T-cell (primary cell): ENCODE data around the gene AFDN. TPM values are rescaled to one million over a fixed set of nuclear protein-coding genes. Genes with fewer than 3 reads are reported as not detected.

ENCODE experiments used
- ATAC-seq, 4 experiments: fragments of 200-7000 bp in 3 of 4; fragments of 150-1000 bp in 1 of 4; cut with Tn5 transposase; replicated peaks in 1 of 4; 1 replicate in 3 of 4; 2 replicates in 1 of 4; pipeline ENCODE4 v1.10.0; 2021; ENCODE audit warnings: moderate library complexity in 3 of 4, mild to moderate bottlenecking in 2 of 4, moderate number of reproducible peaks in 1 of 4
- CTCF ChIA-PET, 2 donors: fragments of 300-600 bp; sonication (Branson Sonifier 250); formaldehyde crosslinking; loops; one replicate each; lab custom pipeline; 2022; ENCODE audit warnings: antibody characterized with exemption in 2 of 2; lab: Charles Lee
- POLR2A ChIA-PET, 2 donors: fragments of 300-600 bp; sonication (Branson Sonifier 250); formaldehyde crosslinking; loops; one replicate each; lab custom pipeline; 2022; ENCODE audit warnings: antibody characterized with exemption in 2 of 2; lab: Charles Lee
- DNase-seq, 35 experiments: peaks; one replicate each; pipeline versions ENCODE4 v3.0.0 to v3.0.0-alpha.2; 2013 to 2023
- H3K27ac ChIP-seq: one replicate; pipeline ENCODE4 v1.5.1; 2013; ENCODE audit warnings: low read length
- H3K27me3 ChIP-seq, 2 experiments: replicated peaks in 1 of 2; 1 replicate in 1 of 2; 2 replicates in 1 of 2; pipeline versions ENCODE4 v1.6.1 to v1.7.0; 2013; ENCODE audit warnings: low read length in 1 of 2, mixed read lengths in 1 of 2; ENCODE audit not compliant: control insufficient read depth in 2 of 2, insufficient read depth in 2 of 2; ENCODE audit errors: extremely low read depth in 1 of 2
- H3K36me3 ChIP-seq, 2 donors: 1 replicate in 1 of 2; 2 replicates in 1 of 2; pipeline versions ENCODE4 v1.6.1 to v1.7.0; 2013; ENCODE audit warnings: low read length in 1 of 2; ENCODE audit not compliant: control insufficient read depth in 2 of 2, insufficient read depth in 1 of 2; ENCODE audit errors: extremely low read depth in 1 of 2
- H3K4me1 ChIP-seq, 2 experiments: 1 replicate in 1 of 2; 2 replicates in 1 of 2; pipeline versions ENCODE4 v1.6.1 to v1.7.0; 2013; ENCODE audit warnings: low read length in 2 of 2, mixed read lengths in 1 of 2; ENCODE audit not compliant: insufficient read depth in 2 of 2, control insufficient read depth in 1 of 2; ENCODE audit errors: extremely low read depth in 1 of 2
- H3K4me3 ChIP-seq, 2 donors: 1 replicate in 1 of 2; 2 replicates in 1 of 2; pipeline versions ENCODE4 v1.5.1 to v1.7.0; 2013; ENCODE audit warnings: mild to moderate bottlenecking in 2 of 2, low read length in 1 of 2, moderate library complexity in 1 of 2; ENCODE audit not compliant: control insufficient read depth in 1 of 2; ENCODE audit errors: extremely low read depth in 1 of 2
- H3K9me3 ChIP-seq: 2 replicates; pipeline ENCODE4 v1.7.0; 2013
- H3K27ac Mint-ChIP-seq, 2 donors: one replicate each; pipeline ENCODE4 v1.8.0; 2020 to 2021; ENCODE audit warnings: mild to moderate bottlenecking in 2 of 2, mixed read lengths in 2 of 2
- H3K27me3 Mint-ChIP-seq, 2 donors: one replicate each; pipeline ENCODE4 v1.8.0; 2021 to 2022; ENCODE audit warnings: mixed read lengths in 2 of 2
- H3K36me3 Mint-ChIP-seq: one replicate; pipeline ENCODE4 v1.8.0; 2021; ENCODE audit warnings: mixed read lengths
- H3K4me1 Mint-ChIP-seq, 3 donors: one replicate each; pipeline ENCODE4 v1.8.0; 2020 to 2022; ENCODE audit warnings: mixed read lengths in 3 of 3, mild to moderate bottlenecking in 1 of 3
- H3K4me3 Mint-ChIP-seq, 3 donors: one replicate each; pipeline ENCODE4 v1.8.0; 2020 to 2022; ENCODE audit warnings: mild to moderate bottlenecking in 3 of 3, mixed read lengths in 3 of 3, moderate library complexity in 3 of 3
- H3K9me3 Mint-ChIP-seq, 3 donors: one replicate each; pipeline ENCODE4 v1.8.0; 2020 to 2022; ENCODE audit warnings: mixed read lengths in 3 of 3
- WGBS: methylation state at CpG from one replicate; pipeline ENCODE4 v1.1.5; 2013; ENCODE audit warnings: missing lambda C conversion rate; ENCODE audit not compliant: insufficient coverage; 5-methylcytosine and 5-hydroxymethylcytosine counted together
- total RNA-seq, 35 experiments: library from RNA in 6 of 35; stranded (reverse) in 6 of 35; fragments of 120-200 nt in 1 of 35; gene quantifications; one replicate each; pipeline versions ENCODE4 v1.2.1 to v1.2.4 and lab custom pipeline; 2013 to 2026

The AFDN gene
- total RNA-seq, 5 donors from 2014 or later (not counting 1 experiment from before 2014, with no cell fraction given), result 10.6 to 30.3 (median 20.7) TPM

DNA sequence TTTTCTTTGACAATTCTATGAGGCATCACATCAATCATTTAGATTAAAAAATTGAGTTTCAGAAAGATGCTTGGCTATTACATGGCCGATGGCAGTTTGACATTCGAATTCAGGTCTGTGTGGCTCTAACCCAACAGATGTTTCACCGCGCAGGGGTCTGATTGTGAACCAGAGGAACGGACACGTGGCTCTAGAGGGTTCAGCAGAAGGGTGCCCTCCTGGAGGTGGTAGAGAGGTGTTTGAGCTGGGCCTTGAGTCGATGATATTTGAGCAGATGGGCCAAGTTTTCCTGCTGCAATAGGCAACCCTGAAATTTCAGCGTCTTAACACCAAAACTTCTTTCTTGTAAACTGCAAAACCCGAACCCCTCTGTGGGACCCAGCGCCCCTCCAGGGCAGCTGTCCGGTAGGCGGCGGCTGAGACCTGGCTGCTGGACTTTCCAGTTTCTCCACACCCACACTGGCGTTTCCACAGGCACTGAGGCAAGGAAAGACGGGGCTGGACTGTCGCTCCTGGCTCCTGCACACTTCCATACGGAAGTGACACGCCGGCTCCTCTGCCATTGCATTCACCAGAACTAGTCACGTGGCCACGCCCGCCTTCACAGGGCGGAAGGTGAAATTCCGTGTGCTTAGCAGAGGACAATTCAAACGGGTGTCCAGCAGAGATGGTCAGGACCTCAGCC is 11.3 kb upstream of the AFDN start:
- Mint-ChIP-seq H3K27me3 (peaks cover 38 to 43% of the 10 kb centered on the region in 2 donors), H3K4me3 (peak overlapping the region in 1 of 3 donors; percentile 39), H3K27ac (no peak overlapping the region), H3K36me3 (no peaks in the 10 kb centered on the region), H3K4me1 (peaks cover 0 to 5% (median 0%) of the 10 kb centered on the region in 3 donors), H3K9me3 (peaks cover 0 to 2% (median 0%) of the 10 kb centered on the region in 3 donors)
- no peak for DNase-seq
- no peak for ATAC-seq
- Histone ChIP-seq H3K27me3 (peaks cover 0 to 20% of the 10 kb centered on the region in 2 experiments), H3K27ac (no peak overlapping the region), H3K9me3 (no peaks in the 10 kb centered on the region), H3K4me1 (no peaks in the 10 kb centered on the region), H3K36me3 (no peaks in the 10 kb centered on the region), H3K4me3 (no peak overlapping the region)
- 87% methylated on average over 21 of the region's 25 CpGs for WGBS
- ChIA-PET CTCF (no interaction called here), POLR2A (interaction anchor here in 1 of 2 donors (0.6 kb wide), 1 partner anchor 37 kb away, joined by 3 read pairs; no protein-coding TSS in a partner anchor)

DNA sequence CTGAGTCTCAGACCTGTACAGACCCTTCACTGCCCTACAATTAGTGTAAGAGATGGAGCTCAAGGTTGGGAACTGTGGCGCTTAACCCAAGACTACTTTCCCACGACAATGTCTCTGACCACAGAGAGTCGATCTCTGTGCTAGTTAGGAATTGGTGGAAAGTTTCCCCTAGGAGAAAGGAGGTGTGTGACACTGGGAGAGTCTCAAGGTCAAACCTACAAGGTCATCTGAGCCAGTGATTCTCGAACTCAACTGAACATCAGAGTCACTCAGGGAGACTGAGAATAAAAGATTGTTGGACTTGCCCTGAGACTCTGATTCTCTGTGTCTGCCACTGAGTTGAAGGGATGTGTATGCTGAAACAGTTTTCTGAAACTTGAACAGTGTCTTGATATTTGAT is 9.7 kb upstream of the AFDN start:
- Mint-ChIP-seq H3K9me3 (no peaks in the 10 kb centered on the region), H3K36me3 (no peaks in the 10 kb centered on the region), H3K27me3 (peaks cover 40 to 50% of the 10 kb centered on the region in 2 donors), H3K4me1 (peaks cover 0 to 5% (median 0%) of the 10 kb centered on the region in 3 donors), H3K27ac (no peak overlapping the region), H3K4me3 (no peak overlapping the region)
- DNase-seq, result no peak
- peaks cover under 1 to 30% of the 10 kb centered on the region in 2 experiments for H3K27me3 ChIP-seq
- no peak for ATAC-seq
- WGBS, result 56% methylated on average over 1 of the region's 4 CpGs
- CTCF ChIA-PET, result interaction anchor here in 1 of 2 donors (0.6 kb wide), 1 partner anchor 327 kb away, joined by 3 read pairs; no protein-coding TSS in a partner anchor
- H3K36me3 ChIP-seq, result no peaks in the 10 kb centered on the region
- H3K9me3 ChIP-seq, result no peaks in the 10 kb centered on the region
- no peaks in the 10 kb centered on the region for H3K4me1 ChIP-seq
- H3K4me3 ChIP-seq, result no peak overlapping the region
- no peak overlapping the region for H3K27ac ChIP-seq
- POLR2A ChIA-PET, result no interaction called here

DNA sequence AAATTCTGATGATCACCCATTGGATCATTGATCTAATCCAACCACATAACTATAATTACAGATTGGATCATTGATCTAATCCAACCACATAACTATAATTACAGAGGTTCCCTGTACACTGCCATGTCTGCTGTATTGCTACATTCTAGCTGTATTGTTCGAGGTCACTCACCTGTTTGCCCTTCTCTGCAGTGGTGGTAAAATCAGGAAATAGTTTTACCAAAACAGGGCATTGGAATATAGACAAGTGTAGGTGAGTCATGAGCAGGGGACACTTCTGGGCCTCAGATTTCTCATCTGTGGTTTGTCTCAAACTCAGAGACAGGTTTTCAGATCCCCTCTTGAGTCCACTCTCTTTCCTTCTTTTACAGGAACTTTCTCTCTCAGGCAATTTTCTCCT is 9.0 kb upstream of the AFDN start:
- peaks cover 43 to 51% of the 10 kb centered on the region in 2 donors for H3K27me3 Mint-ChIP-seq
- no peaks in the 10 kb centered on the region for H3K9me3 Mint-ChIP-seq
- WGBS, result 60% methylated on average over 1 of the region's 1 CpG
- ChIA-PET CTCF (no interaction called here), POLR2A (no interaction called here)
- Histone ChIP-seq H3K27ac (no peak overlapping the region), H3K4me3 (no peak overlapping the region), H3K4me1 (no peaks in the 10 kb centered on the region), H3K36me3 (no peaks in the 10 kb centered on the region), H3K9me3 (no peaks in the 10 kb centered on the region), H3K27me3 (peaks cover 7 to 30% of the 10 kb centered on the region in 2 experiments)
- peaks cover 0 to 5% (median 0%) of the 10 kb centered on the region in 3 donors for H3K4me1 Mint-ChIP-seq
- no peak overlapping the region for H3K4me3 Mint-ChIP-seq
- ATAC-seq (no peak), DNase-seq (no peak)
- no peaks in the 10 kb centered on the region for H3K36me3 Mint-ChIP-seq
- H3K27ac Mint-ChIP-seq, result no peak overlapping the region

DNA sequence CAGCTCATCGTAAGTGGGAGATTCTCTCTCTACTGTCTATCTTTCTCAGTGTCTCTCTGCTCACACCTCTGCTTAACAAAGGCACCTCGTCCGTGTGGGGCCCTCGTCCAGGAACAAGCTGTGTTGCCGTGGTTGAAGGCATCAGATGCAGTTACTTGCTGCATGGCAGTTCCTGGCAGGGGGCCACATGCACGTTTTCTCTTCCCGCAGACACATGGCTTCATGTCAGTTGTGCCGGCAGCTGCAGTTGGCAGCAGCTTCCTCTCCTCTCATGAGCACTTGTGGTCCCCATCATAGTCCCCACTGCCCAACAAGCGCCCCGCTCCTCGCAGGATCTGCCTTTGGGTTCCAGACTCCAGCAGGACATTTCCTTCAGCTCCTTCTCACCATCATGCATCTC is 7.1 kb upstream of the AFDN start:
- CTCF ChIA-PET, result no interaction called here
- WGBS, result 46% methylated on average over 10 of the region's 11 CpGs
- POLR2A ChIA-PET, result no interaction called here
- Histone ChIP-seq H3K4me3 (no peak overlapping the region), H3K36me3 (no peaks in the 10 kb centered on the region), H3K27ac (no peak overlapping the region), H3K9me3 (no peaks in the 10 kb centered on the region), H3K27me3 (peaks cover 11 to 29% of the 10 kb centered on the region in 2 experiments), H3K4me1 (no peaks in the 10 kb centered on the region)
- DNase-seq, result no peak
- Mint-ChIP-seq H3K36me3 (no peaks in the 10 kb centered on the region), H3K4me3 (no peak overlapping the region), H3K4me1 (peaks cover 0 to 5% (median 0%) of the 10 kb centered on the region in 3 donors), H3K27me3 (peaks cover 46 to 51% of the 10 kb centered on the region in 2 donors), H3K9me3 (no peaks in the 10 kb centered on the region), H3K27ac (no peak overlapping the region)
- no peak for ATAC-seq

DNA sequence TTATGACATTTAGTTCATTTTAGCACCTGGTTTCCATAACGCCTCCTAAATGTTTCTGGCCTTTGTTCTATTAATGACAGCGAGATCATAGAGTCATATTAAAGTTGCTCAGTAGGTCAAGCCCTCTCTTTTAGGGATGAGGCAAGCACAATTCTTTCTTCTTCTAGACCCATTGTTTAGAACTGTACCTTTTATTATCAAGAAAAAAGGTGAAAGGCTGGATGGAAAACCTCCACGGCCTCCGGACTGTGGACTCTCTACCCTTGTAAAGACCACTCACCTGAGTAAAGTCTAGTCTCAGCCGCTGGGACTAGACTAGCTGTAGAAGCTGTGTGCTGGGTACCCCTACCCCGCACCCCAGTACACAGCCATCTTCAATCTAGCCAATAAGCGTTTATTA is 6.0 kb upstream of the AFDN start:
- ChIA-PET POLR2A (no interaction called here), CTCF (no interaction called here)
- H3K36me3 Mint-ChIP-seq, result no peaks in the 10 kb centered on the region
- H3K4me1 Mint-ChIP-seq, result peaks cover 5 to 10% (median 7%) of the 10 kb centered on the region in 3 donors
- ATAC-seq (no peak), DNase-seq (no peak)
- H3K27ac Mint-ChIP-seq, result no peak overlapping the region
- peaks cover 53 to 58% of the 10 kb centered on the region in 2 donors for H3K27me3 Mint-ChIP-seq
- H3K4me1 ChIP-seq, result peaks cover 0 to 4% of the 10 kb centered on the region in 2 experiments
- H3K27me3 ChIP-seq, result peaks cover 13 to 36% of the 10 kb centered on the region in 2 experiments
- no peak overlapping the region for H3K4me3 ChIP-seq
- H3K36me3 ChIP-seq, result no peaks in the 10 kb centered on the region
- H3K9me3 Mint-ChIP-seq, result no peaks in the 10 kb centered on the region
- WGBS, result 89% methylated on average over 5 of the region's 7 CpGs
- no peak overlapping the region for H3K4me3 Mint-ChIP-seq
- no peak overlapping the region for H3K27ac ChIP-seq
- no peaks in the 10 kb centered on the region for H3K9me3 ChIP-seq

DNA sequence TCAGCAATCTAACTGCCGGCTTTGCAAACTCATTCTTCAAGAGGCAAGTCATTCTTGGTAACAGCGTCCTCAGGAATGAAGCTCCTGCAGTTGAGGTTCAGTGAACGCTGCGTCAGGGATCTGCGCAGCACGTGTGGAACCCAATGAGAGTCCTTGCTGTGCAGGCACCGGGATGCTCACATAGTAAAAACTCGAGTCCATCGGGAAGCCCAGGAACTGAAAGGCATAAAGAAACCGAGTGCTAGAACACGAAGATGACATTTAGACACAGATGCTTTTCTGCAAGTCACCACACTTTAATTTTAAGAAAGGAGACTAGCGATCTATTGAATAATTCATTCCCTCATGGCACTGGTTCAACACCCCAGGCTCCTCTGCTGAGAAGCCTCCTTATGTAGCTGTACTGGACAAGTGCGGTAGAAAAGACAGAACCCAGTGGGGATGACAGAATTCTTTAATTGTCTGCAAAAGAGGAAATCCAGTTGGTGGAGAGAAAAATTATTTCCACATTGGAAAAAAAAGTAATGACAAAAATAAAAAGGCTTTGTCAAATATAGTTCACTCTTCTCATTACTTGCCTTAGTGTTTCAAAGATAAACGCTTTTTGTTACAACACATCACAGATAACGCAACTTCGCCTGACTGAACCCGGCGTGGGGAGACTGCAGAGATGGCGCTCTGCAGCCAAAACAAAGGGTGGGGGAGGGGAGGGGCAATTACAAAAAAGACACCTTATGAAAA is 1.9 kb upstream of the AFDN start:
- H3K9me3 Mint-ChIP-seq, result no peaks in the 10 kb centered on the region
- Histone ChIP-seq H3K27me3 (peaks cover 13 to 38% of the 10 kb centered on the region in 2 experiments), H3K27ac (no peak overlapping the region), H3K4me3 (no peak overlapping the region), H3K9me3 (no peaks in the 10 kb centered on the region), H3K36me3 (no peaks in the 10 kb centered on the region), H3K4me1 (peaks cover 2 to 19% of the 10 kb centered on the region in 2 experiments)
- WGBS, result 87% methylated on average over 9 of the region's 19 CpGs
- peak overlapping the region; percentile 76 to 86 (median 82) for H3K4me3 Mint-ChIP-seq
- peak overlapping the region in 1 of 2 donors; percentile 43 for H3K27ac Mint-ChIP-seq
- CTCF ChIA-PET, result no interaction called here
- no peak for ATAC-seq
- POLR2A ChIA-PET, result no interaction called here
- H3K27me3 Mint-ChIP-seq, result peaks cover 44 to 57% of the 10 kb centered on the region in 2 donors
- H3K4me1 Mint-ChIP-seq, result peaks cover 17 to 29% (median 21%) of the 10 kb centered on the region in 3 donors
- DNase-seq, result no peak
- no peaks in the 10 kb centered on the region for H3K36me3 Mint-ChIP-seq
